HG03196 (cell line): ENCODE measurements around the gene ATAD1.

Experiments
- ATAC-seq: cut with Tn5 transposase; IDR thresholded peaks from one replicate; pipeline ENCODE4 v1.9.1; 2021; ENCODE audit not compliant: unreplicated experiment

ATAD1 gene

DNA sequence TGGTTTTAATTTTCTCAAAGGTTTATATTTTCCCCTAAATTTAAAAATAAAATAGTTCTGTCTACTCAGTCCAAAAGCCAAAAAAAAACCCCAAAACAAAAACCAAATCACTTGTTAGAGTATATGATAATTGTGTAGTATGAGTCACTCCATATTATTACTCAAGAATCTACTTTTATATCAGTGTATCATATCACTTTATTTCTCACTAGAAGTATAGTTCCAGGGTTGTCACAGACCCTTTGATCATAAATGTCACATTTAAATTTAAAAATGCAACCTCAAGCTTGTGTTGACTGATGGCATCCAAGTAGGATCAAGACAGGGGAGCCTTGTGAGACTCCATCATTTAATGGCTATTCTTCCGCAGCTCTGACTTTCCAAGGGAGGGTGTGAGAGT is 97.4 kb downstream of the ATAD1 start:
- no peak for ATAC-seq

DNA sequence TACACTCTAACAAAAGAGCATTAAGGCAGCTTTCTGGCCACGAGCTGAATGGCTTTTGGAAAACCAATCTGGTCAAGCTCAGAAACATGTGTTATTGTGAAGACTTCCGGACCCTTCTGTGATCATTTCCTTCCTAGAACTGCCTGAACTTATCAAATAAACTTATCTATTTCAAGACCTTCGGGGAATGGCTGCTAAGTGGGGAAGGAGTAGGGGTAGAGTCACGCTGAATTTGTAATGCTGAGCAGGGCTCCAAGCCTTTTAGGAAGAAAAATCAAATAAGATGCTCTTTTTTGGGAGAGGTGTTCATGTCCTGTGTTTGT is 101.7 kb downstream of the ATAD1 start:
- no peak for ATAC-seq

DNA sequence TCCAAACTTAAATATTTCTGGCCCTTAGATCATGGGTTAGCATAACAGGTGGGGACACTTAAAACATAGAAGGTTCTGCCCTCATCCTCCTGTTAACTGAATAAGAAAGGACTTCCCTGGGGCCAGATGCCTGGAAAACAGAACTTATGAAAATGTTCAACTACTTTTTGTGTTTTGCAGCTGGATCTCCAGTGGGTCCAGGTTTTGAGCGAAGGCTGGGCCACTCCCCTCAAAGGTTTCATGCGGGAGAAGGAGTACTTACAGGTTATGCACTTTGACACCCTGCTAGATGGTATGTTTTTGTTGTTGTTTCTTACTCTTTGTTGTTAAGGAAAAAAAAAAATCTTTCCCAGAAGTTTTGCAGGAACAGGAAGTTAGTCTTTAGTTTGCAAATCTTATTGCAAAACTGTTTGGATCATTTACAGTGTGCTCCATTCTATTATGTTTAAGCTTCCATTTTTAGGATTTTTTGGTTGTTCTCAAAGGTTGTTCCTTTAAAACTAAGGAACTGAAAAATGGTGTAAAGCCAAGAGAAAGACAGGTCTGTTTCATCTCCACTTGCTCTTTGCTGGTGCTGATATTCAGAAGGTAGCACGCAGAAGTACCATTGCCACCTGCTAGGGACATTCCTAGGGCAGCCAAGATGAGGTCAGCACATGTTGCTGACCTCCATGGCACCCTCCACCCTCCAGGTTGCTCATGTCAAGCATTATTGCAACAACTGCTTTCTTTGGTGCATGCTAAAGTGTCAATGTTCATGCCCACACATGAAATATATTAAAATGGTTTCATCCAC is 102.3 kb downstream of the ATAD1 start:
- ATAC-seq, result no peak

DNA sequence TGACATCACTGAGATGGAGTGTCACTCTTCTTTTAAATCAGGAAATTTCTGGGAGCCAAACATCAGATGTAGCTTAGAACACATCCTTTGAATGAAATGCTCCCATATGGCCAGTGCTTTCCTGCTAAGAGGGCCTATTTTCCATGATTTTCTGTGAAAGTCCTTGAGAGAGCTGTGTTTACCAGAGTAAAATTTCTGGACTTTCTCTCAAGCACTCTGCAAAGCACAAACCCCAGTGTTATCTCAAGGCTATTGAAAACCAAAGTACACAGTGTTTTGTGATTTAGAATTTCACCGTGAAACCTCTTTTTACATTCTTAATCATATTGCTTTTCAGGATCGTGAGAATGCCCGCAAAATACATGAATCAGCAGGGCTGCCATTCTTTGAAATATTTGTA is 104.3 kb downstream of the ATAD1 start:
- ATAC-seq, result no peak

DNA sequence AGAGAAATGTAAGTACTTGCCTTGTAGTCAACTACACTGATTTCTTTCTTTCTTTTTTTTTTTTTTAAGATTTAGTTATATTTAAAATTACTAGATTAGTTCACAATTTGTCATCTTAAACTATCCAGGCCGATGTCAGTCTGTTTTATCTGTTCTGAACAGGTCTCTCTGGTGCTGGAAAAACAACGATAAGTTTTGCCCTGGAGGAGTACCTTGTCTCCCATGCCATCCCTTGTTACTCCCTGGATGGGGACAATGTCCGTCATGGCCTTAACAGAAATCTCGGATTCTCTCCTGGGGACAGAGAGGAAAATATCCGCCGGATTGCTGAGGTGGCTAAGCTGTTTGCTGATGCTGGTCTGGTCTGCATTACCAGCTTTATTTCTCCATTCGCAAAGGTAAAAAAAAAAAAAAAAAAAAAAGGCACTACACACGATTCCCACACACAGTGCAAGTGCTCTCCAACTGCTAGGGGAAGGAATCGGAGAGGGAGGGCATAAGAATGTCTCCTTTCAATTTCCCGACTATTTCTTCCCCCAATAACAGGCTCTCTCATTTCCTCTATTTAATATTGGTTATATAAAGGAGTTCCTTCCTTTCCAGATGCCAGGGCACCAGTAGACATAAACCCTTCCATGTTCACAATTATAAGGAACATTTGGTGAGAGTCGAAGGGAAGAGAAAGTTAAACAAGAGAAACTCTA is 105.0 kb downstream of the ATAD1 start:
- ATAC-seq, result no peak

DNA sequence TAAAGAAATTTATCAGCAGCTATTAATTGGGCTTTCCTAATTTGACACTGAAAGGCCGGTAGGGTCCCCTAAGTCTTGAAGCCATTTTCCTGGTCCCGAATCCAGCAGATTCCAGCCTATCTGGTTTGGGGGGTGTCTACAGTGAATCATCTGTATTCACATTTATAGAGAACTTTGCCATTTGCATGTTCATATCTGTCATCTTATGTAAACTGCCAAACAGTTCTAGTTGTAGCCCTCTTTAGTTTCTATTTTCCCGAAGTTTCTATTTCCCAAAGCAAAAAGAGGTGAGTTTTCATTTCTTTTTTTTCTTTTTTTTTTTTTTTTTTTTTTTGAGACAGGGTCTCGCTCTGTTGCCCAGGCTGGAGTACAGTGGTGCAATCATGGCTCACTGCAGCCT is 110.8 kb downstream of the ATAD1 start:
- ATAC-seq, result no peak

DNA sequence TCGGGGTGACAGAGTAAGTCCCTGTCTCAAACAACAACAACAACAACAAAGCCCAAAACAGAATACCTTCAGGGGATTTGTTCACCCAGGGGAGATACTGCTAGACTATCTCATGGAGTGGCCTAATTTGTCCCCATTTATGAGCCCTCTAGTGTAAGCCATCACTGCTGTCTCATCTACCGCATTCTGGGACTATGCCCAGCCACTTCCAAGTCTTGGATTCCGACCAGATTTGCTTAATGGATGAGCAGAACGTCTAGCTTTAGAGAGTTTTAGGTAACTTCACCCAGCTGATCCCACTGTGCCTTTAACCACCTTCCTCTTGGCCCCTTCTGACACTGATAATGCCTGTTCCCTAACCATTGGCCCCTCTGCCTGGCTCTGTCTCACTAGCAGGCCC is 111.3 kb downstream of the ATAD1 start:
- no peak for ATAC-seq

DNA sequence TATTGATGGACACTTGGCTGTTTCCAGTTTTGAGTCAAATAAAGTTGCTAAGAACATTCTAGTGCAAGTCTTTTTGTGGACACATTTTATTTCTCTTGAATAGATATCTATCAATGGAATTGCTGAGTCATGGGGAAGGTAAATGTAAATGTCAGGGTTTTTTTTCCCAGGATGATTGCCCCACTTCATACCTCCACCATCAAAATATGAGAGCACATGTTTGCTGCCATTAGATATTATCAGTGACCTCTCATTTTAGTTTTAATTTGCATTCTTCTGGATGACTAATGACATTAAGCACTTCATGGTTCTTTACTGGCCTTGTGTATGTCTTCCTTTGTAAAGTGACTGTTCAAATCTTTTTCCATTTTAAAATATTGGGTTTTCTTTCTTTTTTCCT is 112.7 kb downstream of the ATAD1 start:
- no peak for ATAC-seq

DNA sequence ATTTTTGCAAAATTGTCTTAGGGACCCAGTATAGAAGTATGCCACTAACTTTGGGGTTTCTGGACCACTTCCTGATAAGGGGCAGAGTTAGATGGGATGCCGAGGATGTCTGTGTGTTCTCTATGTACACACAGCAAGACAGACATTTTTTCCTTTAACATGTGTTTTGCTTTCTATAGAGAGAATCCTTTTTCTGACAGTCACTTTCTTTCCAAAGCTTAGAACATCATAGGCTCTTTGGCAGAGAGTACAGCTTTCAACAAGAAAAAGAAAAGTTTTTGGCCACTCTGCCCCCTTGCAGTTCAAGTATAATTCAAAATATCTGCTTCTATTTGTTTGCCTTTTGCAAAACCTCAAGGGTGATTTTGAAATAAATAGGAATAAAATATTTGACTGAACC is 114.3 kb downstream of the ATAD1 start:
- ATAC-seq, result no peak

DNA sequence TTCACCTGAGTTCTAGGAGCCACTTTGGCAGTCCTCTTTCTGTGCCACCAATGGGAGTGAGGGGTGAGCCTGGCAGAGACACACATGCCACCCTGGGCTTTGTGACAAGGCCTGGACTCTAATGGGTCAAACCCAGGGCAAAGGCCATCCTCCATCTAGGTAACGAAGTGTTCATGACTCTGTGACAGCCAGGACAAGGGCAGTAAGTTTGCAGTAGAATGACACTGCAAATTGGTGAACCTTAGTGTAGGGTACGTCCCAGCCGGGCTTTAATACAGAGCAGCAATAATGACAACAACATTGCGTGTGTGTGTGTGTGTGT is 115.1 kb downstream of the ATAD1 start:
- ATAC-seq, result no peak

DNA sequence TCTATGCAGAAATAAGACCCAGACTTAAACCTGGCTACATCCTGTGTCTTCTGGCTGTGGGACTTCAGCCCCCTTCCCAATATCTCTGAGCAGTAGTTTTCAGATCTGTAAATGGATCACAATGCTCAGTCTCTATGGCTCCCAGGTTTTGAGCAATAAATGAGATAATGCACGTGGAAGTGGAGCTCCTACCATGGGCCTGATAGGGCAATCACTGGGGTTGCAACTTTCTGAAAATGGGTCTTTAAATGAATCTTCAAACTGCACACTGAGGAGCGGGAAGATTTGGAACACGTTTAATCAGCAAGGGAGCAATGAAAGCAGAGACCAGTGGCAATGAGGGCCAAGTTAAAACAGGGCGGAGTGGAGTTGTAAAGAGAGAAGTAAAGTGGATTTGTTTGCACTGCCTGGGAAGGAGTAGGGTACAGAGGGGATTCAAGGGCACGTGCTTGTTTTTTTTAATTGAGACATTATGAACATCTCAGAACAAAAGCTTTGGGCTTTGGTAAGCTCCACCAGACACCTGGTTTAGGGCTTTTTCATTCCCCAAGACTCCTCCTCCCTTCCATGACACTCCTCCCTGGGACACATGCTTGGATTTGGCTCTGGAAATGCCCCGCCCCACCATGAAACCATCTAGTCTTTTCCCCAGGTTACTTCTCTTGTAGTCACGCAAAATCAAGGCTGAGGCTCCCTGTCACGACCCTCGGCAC is 115.6 kb downstream of the ATAD1 start:
- ATAC-seq, result no peak
